ENCODE measurements around the gene KRTAP1-3.

DNA sequence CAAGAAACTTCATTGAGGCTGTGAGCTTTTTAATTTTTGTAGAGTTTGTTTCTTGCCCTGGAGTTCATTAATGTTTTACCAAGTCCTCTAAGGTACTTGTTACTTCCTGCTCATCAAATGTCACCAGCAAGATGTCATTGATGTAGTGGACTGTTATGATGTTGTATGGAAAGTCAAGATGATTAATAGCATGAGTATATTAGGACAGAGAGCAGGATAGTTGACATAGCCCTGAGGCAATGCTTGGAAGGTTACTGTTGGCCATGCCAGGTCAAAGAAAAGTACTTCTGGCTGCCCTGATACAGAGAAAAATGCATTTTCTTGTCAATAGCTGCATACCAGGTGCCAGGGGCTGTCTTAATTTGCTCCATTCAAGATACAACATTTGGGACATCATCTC lies 14.3 kb downstream of the KRTAP1-3 start:
- TF ChIP-seq, protein P1, sequence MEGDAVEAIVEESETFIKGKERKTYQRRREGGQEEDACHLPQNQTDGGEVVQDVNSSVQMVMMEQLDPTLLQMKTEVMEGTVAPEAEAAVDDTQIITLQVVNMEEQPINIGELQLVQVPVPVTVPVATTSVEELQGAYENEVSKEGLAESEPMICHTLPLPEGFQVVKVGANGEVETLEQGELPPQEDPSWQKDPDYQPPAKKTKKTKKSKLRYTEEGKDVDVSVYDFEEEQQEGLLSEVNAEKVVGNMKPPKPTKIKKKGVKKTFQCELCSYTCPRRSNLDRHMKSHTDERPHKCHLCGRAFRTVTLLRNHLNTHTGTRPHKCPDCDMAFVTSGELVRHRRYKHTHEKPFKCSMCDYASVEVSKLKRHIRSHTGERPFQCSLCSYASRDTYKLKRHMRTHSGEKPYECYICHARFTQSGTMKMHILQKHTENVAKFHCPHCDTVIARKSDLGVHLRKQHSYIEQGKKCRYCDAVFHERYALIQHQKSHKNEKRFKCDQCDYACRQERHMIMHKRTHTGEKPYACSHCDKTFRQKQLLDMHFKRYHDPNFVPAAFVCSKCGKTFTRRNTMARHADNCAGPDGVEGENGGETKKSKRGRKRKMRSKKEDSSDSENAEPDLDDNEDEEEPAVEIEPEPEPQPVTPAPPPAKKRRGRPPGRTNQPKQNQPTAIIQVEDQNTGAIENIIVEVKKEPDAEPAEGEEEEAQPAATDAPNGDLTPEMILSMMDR (IDR thresholded peaks at IDR 0.05 in 4 of 5, conservative IDR thresholded peaks at IDR 0.05 in 1 of 5): no peak
- no peak for TF ChIP-seq POLR2A (IDR thresholded peaks at IDR 0.05)
